GM15510 (cell line): ENCODE measurements around the gene DSC2.

Source experiments
- POLR2A ChIP-seq: IDR thresholded peaks from 3 replicates; pipeline ENCODE4 v1.6.1; 2011; ENCODE audit warnings: borderline replicate concordance; ENCODE audit not compliant: insufficient read length; ENCODE audit errors: extremely low read depth

The DSC2 gene

GRCh38 chr18:31102025-31102684 lies at the start of gene DSC2:
DSC2 (minus strand) TSS chr18:31102421; CDS start chr18:31101971, 450 bp downstream.
- no peak for TF ChIP-seq POLR2A

- no peak for TF ChIP-seq POLR2A
These were observed 47.1 kb upstream of the DSC2 start for GRCh38 chr18:31149351-31149750.

DNA sequence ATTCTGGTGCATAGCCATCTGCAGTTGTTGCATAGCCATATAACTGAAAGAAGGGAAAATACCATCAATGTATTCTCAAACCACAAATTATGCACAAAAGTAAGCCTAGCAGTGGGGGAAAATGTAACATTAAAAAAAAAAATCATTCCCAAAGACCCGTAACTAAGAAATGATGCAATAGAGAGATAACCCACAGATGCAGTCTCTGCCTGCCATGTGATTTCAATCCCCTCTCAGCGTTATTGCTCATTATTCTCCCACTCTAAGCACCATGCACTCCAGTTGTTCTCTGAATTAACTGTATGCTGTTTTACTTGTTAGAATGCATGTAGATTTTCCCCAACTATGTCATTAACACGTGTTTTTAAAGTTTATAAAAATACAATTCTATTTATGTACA lies 46.4 kb upstream of the DSC2 start:
- TF ChIP-seq POLR2A = no peak

- no peak for TF ChIP-seq POLR2A
These were observed 44.6 kb upstream of the DSC2 start for GRCh38 chr18:31146809-31147208.

DNA sequence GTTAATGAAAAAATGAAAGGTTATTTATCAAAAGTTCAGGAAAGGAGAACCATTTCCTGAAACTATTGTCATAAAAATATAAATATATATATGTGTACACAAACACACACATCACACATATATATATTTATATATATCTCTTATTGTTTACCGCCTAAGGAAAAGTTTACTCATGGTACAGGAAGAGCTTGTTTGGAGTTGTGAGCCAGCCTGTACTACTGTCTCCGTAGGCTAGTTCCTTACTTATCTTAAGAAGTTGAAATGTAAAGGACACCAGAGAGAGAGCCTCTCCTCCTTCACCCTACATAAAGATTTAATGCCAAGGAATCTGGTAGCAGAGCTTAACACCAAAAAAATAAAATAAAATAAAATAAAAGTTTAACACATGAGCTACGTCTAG lies 40.8 kb upstream of the DSC2 start:
- TF ChIP-seq POLR2A = no peak

DNA sequence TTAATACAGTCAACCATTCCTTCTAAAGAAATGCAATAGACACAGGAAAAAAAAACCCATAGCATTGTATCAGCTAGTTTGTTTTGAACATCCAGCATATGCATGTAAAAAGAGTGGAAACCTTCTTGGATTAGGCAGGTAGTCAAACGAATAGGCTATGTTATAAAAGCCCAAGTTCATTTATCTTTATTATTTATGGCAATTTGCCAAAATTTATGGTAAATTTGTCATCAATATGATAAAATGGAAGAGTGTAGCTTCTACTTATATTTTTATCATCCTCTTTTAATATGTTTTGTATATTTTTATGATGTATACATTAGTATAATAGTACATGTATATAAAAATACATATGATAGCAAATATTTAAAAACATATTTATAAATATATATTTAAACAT lies 36.5 kb upstream of the DSC2 start:
- no peak for TF ChIP-seq POLR2A

GRCh38 chr18:31134988-31135529 lies 32.8 kb upstream of the DSC2 start:
- TF ChIP-seq POLR2A = no peak

DNA sequence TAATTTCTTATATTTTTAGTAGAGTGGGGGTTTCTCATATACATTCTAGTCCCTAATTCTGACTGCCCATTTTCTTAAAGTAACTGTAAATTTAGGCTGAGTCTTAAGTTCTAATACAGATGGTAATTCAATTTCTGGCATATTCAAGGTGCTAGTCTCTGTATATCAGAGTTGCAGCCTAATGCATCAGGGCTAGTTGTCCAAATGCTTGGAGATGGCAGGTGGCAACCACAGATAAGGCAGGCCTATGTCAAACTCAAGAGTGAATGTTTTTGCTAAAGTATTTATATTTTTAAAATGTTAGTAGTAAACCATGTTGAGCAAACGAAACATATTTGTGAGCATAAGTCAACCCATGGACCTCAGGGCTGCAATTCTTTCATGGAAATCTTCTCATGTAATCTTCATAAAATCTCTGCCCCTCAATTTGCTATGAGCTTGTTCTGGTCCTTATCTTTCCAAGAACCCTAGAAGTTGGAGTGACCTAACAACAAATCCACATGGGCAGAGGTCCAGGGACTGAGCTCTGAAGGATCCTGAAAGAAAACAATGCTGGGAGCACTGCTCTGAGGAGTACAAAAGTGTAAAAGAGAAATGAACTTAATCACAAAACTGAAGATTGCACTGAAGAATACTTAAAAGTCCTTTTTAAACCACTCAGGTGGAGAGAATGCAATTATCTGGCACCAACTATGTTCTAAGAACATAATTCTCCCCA lies 27.3 kb upstream of the DSC2 start:
- no peak for TF ChIP-seq POLR2A

DNA sequence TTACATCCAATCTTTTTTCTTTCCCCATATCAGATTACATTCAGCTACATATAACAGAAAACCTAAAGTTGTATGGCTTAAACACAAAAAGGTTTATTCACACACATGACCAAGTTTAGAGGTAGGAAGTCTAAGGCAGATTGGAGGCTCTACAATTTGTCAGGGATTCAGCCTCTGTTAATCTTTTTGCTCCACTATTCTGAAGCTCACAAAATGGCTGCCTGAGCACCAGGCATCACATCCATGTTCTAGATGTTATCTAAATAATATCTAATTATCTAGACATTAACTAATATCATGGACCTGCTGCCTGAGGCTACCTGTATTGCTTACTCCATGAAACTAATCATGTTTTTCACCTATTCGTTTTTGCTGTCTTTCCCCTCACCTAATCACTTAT lies 23.7 kb upstream of the DSC2 start:
- TF ChIP-seq POLR2A = no peak

DNA sequence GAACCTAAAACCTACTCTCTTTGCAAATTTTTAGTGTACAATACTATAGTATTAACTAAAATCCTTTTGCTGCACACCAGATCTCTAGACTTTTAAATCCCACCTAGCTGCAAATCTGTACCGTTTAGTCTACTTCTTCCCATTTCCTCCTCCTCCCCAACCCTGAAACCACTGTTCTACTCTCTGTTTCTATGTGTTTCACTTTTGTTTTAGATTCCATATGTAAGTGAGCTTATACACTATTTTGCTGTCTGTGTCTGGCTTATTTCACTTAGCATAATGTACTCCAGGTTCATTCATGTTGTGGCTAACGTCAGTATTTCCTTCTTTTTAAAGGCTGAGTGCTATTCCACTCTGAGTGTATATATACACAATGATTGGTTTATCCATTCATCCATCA lies 18.4 kb upstream of the DSC2 start:
- no peak for TF ChIP-seq POLR2A

DNA sequence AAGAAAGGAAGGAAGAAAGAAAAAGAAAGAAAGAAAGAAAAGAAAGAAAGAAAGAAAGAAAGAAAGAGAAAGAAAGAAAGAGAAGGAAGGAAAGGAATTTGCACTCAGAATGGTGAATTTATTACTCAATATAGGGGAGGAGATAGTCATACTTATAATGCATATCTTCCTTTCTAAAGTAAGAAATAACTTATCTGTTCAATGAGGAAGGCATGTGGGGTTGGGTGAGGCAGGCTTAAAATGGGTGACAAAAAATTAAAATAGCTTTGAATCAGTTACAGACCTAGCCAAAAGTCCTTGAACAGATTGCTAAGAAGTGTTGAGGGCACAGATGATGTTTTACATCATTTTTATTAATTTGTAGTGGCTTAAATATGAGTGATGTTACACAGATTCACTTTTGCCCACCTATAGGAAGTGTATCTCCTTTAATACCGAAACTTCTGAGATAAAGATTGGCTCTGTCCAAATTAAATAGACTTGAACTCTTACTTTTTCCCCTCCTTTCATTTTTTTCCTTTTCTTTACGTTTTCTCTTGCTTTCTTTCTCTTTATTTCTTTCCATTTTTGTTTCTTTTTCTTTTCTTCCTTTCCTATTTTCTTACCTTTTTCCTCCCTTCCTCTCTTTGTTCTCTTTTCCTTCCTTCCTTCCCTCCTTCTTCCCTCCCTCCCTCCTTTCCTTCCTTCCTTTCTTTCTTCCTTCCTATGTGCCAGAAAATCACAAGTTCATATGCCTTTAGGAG lies 14.8 kb upstream of the DSC2 start:
- no peak for TF ChIP-seq POLR2A

DNA sequence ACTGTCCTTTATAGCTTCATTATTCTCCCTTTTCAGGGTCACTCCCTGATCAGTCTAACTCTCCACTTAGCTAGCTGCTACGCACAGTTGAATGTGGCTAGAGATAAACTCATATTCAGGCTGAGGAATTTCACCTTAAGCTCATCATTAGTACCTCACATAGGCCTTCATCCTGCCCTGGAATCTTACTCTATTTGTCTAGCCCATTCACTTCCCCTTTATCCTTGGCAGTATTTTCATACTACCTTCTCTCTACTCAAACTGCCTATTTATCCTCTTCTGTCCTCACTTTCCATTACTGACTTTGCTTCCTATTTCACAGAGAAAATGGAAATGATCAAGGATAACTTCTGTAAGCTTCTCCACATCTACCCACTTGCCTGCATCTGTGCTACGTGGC lies 10.6 kb upstream of the DSC2 start:
- TF ChIP-seq POLR2A = no peak

- no peak for TF ChIP-seq POLR2A
These were observed 3.5 kb upstream of the DSC2 start for GRCh38 chr18:31105733-31106132.

- no peak for TF ChIP-seq POLR2A
These were observed 2.2 kb upstream of the DSC2 start for GRCh38 chr18:31104444-31104843.

DNA sequence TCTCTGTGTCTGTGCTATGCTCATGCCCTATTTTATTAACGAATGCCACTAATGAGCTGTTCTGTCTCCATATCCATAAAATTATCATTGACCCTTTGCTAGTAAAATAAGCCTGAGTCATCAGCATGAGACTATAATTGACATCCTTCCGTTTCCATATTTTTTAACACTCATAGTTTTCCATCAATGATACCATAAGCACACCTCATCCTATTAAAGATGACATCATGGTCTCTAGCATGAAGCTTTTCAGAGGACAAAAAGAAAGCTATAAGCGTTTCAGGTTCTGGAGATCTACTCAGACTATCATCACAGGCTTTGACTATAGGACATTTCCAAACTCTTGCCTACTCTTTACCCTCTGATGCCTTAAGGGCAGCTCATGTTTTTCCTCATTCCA lies 1.2 kb upstream of the DSC2 start:
- no peak for TF ChIP-seq POLR2A
